HEK293 (cell line): ENCODE results near the gene PSME1.

Source experiments
- CTCF ChIP-seq: fragments of 450-650 bp; formaldehyde crosslinking; IDR thresholded peaks from 2 replicates; pipeline ENCODE4 v1.5.1; 2016; ENCODE audit warnings: missing biosample characterization, missing genetic modification characterization
- ZNF623 ChIP-seq: fragments of 450-650 bp; formaldehyde crosslinking; IDR thresholded peaks from 2 replicates; pipeline ENCODE4 v1.5.1; 2016; ENCODE audit warnings: missing biosample characterization, missing genetic modification characterization

- TF ChIP-seq CTCF (tag by site-specific recombination): no peak
- no peak for TF ChIP-seq ZNF623 (tag by site-specific recombination)
These were observed 39.3 kb upstream of the PSME1 start for GRCh38 chr14:24096545-24097181.
